Left forelimb (tissue), 1 donor: ENCODE measurements around the gene MLH1.

Source experiments
- DNase-seq: peaks from one replicate; pipeline ENCODE4 v3.0.0-alpha.2; 2018; ENCODE audit warnings: low spot score

The MLH1 gene

GRCh38 chr3:36981006-36981405, 12.3 kb upstream of the MLH1 start:
- DNase-seq = no peak

- DNase-seq = no peak
Measured at GRCh38 chr3:36988356-36988755, 5.0 kb upstream of the MLH1 start.

GRCh38 chr3:36989005-36989404, 4.3 kb upstream of the MLH1 start:
- DNase-seq = no peak

- no peak for DNase-seq
Measured at GRCh38 chr3:36989568-36989967, 3.8 kb upstream of the MLH1 start.

- no peak for DNase-seq
Measured at GRCh38 chr3:36991147-36991546, 2.2 kb upstream of the MLH1 start.

GRCh38 chr3:36991923-36992805, 1.2 kb upstream of the MLH1 start:
- DNase-seq = no peak

- DNase-seq = no peak
Measured at GRCh38 chr3:36992806-36993325, 452 bp upstream of the MLH1 start, which contains the start of gene EPM2AIP1. EPM2AIP1 (minus strand) TSS chr3:36993131; CDS start chr3:36993077, 54 bp downstream.

GRCh38 chr3:37014620-37015019, 21.3 kb downstream of the MLH1 start:
- no peak for DNase-seq

- no peak for DNase-seq
Measured at GRCh38 chr3:37015642-37016041, 22.3 kb downstream of the MLH1 start.

- no peak for DNase-seq
Measured at GRCh38 chr3:37016903-37017302, 23.6 kb downstream of the MLH1 start.

GRCh38 chr3:37017683-37018082, 24.4 kb downstream of the MLH1 start:
- no peak for DNase-seq

- DNase-seq = no peak
Measured at GRCh38 chr3:37024092-37024491, 30.8 kb downstream of the MLH1 start.

GRCh38 chr3:37024820-37025405, 31.6 kb downstream of the MLH1 start:
- no peak for DNase-seq

GRCh38 chr3:37025561-37026335, 32.4 kb downstream of the MLH1 start:
- no peak for DNase-seq

- no peak for DNase-seq
Measured at GRCh38 chr3:37026851-37027250, 33.5 kb downstream of the MLH1 start.

- DNase-seq = no peak
Measured at GRCh38 chr3:37028329-37028728, 35.0 kb downstream of the MLH1 start.

GRCh38 chr3:37029111-37029510, 35.8 kb downstream of the MLH1 start:
- DNase-seq = no peak

- DNase-seq = no peak
Measured at GRCh38 chr3:37029516-37030163, 36.3 kb downstream of the MLH1 start.

GRCh38 chr3:37030588-37030987, 37.3 kb downstream of the MLH1 start:
- no peak for DNase-seq

GRCh38 chr3:37031096-37031682, 37.9 kb downstream of the MLH1 start:
- DNase-seq = no peak

- no peak for DNase-seq
Measured at GRCh38 chr3:37032961-37033360, 39.6 kb downstream of the MLH1 start.

GRCh38 chr3:37037352-37037751, 44.0 kb downstream of the MLH1 start:
- DNase-seq = no peak
